Stimulated activated CD4-positive, alpha-beta T cell treated with anti-CD3 and anti-CD28 coated beads, Interleukin-15, amount 100 ng/mL, for 24 hours (primary cell): ENCODE measurements around the gene CCDC187.
A peak's percentile ranks its signal among the peaks of the same experiment; 100 is the strongest.
"Not testable (repeated sequence)": the region's sequence is repeated elsewhere in the genome, so short reads cannot be mapped to it uniquely, and the experiment has no call there.

Experiments used
- DNase-seq: peaks from one replicate; pipeline ENCODE4 v3.0.0-alpha.2; 2020

The CCDC187 gene

GRCh38 chr9:136283291-136284235 lies 20.3 kb downstream of the CCDC187 start:
- peak; percentile 83 for DNase-seq

GRCh38 chr9:136282272-136282861 lies 21.5 kb downstream of the CCDC187 start:
- DNase-seq = peak; percentile 22

- DNase-seq = no peak
Observed at GRCh38 chr9:136281421-136282271, 22.2 kb downstream of the CCDC187 start.

- DNase-seq = no peak
Observed at GRCh38 chr9:136280535-136281315, 23.2 kb downstream of the CCDC187 start.

- no peak for DNase-seq
Observed at GRCh38 chr9:136279471-136279870, 24.4 kb downstream of the CCDC187 start.

- DNase-seq = no peak
Observed at GRCh38 chr9:136278894-136279293, 25.0 kb downstream of the CCDC187 start.

GRCh38 chr9:136278221-136278620 lies 25.7 kb downstream of the CCDC187 start:
- DNase-seq = no peak

GRCh38 chr9:136277746-136278145 lies 26.1 kb downstream of the CCDC187 start:
- DNase-seq = no peak

GRCh38 chr9:136276716-136277115 lies 27.2 kb downstream of the CCDC187 start:
- no peak for DNase-seq

- no peak for DNase-seq
Observed at GRCh38 chr9:136275655-136276429, 28.1 kb downstream of the CCDC187 start.

GRCh38 chr9:136274786-136275654 lies 28.9 kb downstream of the CCDC187 start:
- no peak for DNase-seq

- no peak for DNase-seq
Observed at GRCh38 chr9:136273921-136274785, 29.7 kb downstream of the CCDC187 start.

GRCh38 chr9:136273244-136273865 lies 30.5 kb downstream of the CCDC187 start:
- no peak for DNase-seq

- DNase-seq = no peak
Observed at GRCh38 chr9:136270173-136270705, 33.7 kb downstream of the CCDC187 start.

- no peak for DNase-seq
Observed at GRCh38 chr9:136268735-136269134, 35.2 kb downstream of the CCDC187 start.

- DNase-seq = no peak
Observed at GRCh38 chr9:136268318-136268717, 35.6 kb downstream of the CCDC187 start.

- peak; percentile 84 for DNase-seq
Observed at GRCh38 chr9:136267261-136268111, 36.4 kb downstream of the CCDC187 start.

- DNase-seq = not testable (repeated sequence)
Observed at GRCh38 chr9:136266641-136267040, 37.3 kb downstream of the CCDC187 start.
